ENCODE measurements around the gene PLSCR1.
"Not testable (repeated sequence)": the region's sequence is repeated elsewhere in the genome, so short reads cannot be mapped to it uniquely, and the experiment has no call there.

The PLSCR1 gene

GRCh38 chr3:146476094-146476740 lies 68.2 kb downstream of the PLSCR1 start:
- DNase-seq (ENCODE audit: low read depth in 1 of 2, low spot score in 1 of 2), result no peak

- not testable (repeated sequence) for DNase-seq (ENCODE audit: low read depth in 1 of 2, low spot score in 1 of 2)
Observed at GRCh38 chr3:146474976-146475375, 69.4 kb downstream of the PLSCR1 start.

- no peak for DNase-seq (ENCODE audit: low read depth in 1 of 2, low spot score in 1 of 2)
Observed at GRCh38 chr3:146473726-146474125, 70.7 kb downstream of the PLSCR1 start.

GRCh38 chr3:146472611-146473010 lies 71.8 kb downstream of the PLSCR1 start:
- no peak for DNase-seq (ENCODE audit: low read depth in 1 of 2, low spot score in 1 of 2)

GRCh38 chr3:146471012-146471411 lies 73.4 kb downstream of the PLSCR1 start:
- DNase-seq (ENCODE audit: low read depth in 1 of 2, low spot score in 1 of 2), result no peak

- DNase-seq (ENCODE audit: low read depth in 1 of 2, low spot score in 1 of 2), result no peak
Observed at GRCh38 chr3:146470425-146470990, 73.9 kb downstream of the PLSCR1 start.

- DNase-seq (ENCODE audit: low read depth in 1 of 2, low spot score in 1 of 2), result peak; percentile 39 to 42
Observed at GRCh38 chr3:146469150-146470017, 75.0 kb downstream of the PLSCR1 start, which contains the start of gene PLSCR2. Gene PLSCR2 (minus strand): TSS chr3:146469561. CDS start chr3:146459904, 9,657 bp downstream.

- no peak for DNase-seq (ENCODE audit: low read depth in 1 of 2, low spot score in 1 of 2)
Observed at GRCh38 chr3:146468671-146469149, 75.7 kb downstream of the PLSCR1 start.

GRCh38 chr3:146468234-146468633 lies 76.2 kb downstream of the PLSCR1 start:
- no peak for DNase-seq (ENCODE audit: low read depth in 1 of 2, low spot score in 1 of 2)

GRCh38 chr3:146466604-146467003 lies 77.8 kb downstream of the PLSCR1 start:
- DNase-seq (ENCODE audit: low read depth in 1 of 2, low spot score in 1 of 2), result no peak

- DNase-seq (ENCODE audit: low read depth in 1 of 2, low spot score in 1 of 2), result no peak
Observed at GRCh38 chr3:146465693-146466465, 78.5 kb downstream of the PLSCR1 start.
